ENCODE data around the gene TUBB6.

Gene TUBB6

GRCh38 chr18:12329125-12329698, 21.2 kb downstream of the TUBB6 start:
- Mint-ChIP-seq H3K9me3 (no peaks in the 10 kb centered on the region), H3K36me3 (ENCODE audit: low read depth) (peaks cover 26% of the 10 kb centered on the region), H3K27me3 (ENCODE audit: low read depth) (no peaks in the 10 kb centered on the region), H3K27ac (no peak overlapping the region), H3K4me3 (no peak overlapping the region), H3K4me1 (ENCODE audit: low read depth) (peaks cover 6% of the 10 kb centered on the region)
- DNase-seq (ENCODE audit: low spot score), result no peak

GRCh38 chr18:12330766-12331165, 22.7 kb downstream of the TUBB6 start:
- Mint-ChIP-seq H3K36me3 (ENCODE audit: low read depth) (peaks cover 31% of the 10 kb centered on the region), H3K27me3 (ENCODE audit: low read depth) (no peaks in the 10 kb centered on the region)

GRCh38 chr18:12333506-12334290, 25.7 kb downstream of the TUBB6 start:
- no peak overlapping the region for H3K4me3 Mint-ChIP-seq
- H3K36me3 Mint-ChIP-seq (ENCODE audit: low read depth), result peaks cover 31% of the 10 kb centered on the region
- no peaks in the 10 kb centered on the region for H3K9me3 Mint-ChIP-seq
- DNase-seq (ENCODE audit: low spot score), result no peak
- H3K4me1 Mint-ChIP-seq (ENCODE audit: low read depth), result no peaks in the 10 kb centered on the region
- no peak overlapping the region for H3K27ac Mint-ChIP-seq
- H3K27me3 Mint-ChIP-seq (ENCODE audit: low read depth), result no peaks in the 10 kb centered on the region

More at GRCh38 chr18:12330766-12331165, 22.7 kb downstream of the TUBB6 start:
- H3K4me3 Mint-ChIP-seq, result no peak overlapping the region
- DNase-seq (ENCODE audit: low spot score), result no peak
- H3K4me1 Mint-ChIP-seq (ENCODE audit: low read depth), result peaks cover 6% of the 10 kb centered on the region
- H3K9me3 Mint-ChIP-seq, result no peaks in the 10 kb centered on the region
- H3K27ac Mint-ChIP-seq, result no peak overlapping the region

- DNase-seq (ENCODE audit: low spot score), result no peak
- no peaks in the 10 kb centered on the region for H3K4me1 Mint-ChIP-seq (ENCODE audit: low read depth)
- H3K36me3 Mint-ChIP-seq (ENCODE audit: low read depth), result peaks cover 32% of the 10 kb centered on the region
- no peak overlapping the region for H3K4me3 Mint-ChIP-seq
- H3K27me3 Mint-ChIP-seq (ENCODE audit: low read depth), result no peaks in the 10 kb centered on the region
- H3K9me3 Mint-ChIP-seq, result no peaks in the 10 kb centered on the region
- H3K27ac Mint-ChIP-seq, result no peak overlapping the region
Measured at GRCh38 chr18:12334366-12334808, 26.3 kb downstream of the TUBB6 start.

GRCh38 chr18:12334863-12335262, 26.8 kb downstream of the TUBB6 start:
- no peaks in the 10 kb centered on the region for H3K4me1 Mint-ChIP-seq (ENCODE audit: low read depth)

GRCh38 chr18:12335503-12335902, 27.5 kb downstream of the TUBB6 start:
- Mint-ChIP-seq H3K9me3 (no peaks in the 10 kb centered on the region), H3K4me3 (no peak overlapping the region), H3K27ac (no peak overlapping the region), H3K27me3 (ENCODE audit: low read depth) (no peaks in the 10 kb centered on the region), H3K36me3 (ENCODE audit: low read depth) (peaks cover 30% of the 10 kb centered on the region), H3K4me1 (ENCODE audit: low read depth) (no peaks in the 10 kb centered on the region)
- no peak for DNase-seq (ENCODE audit: low spot score)

More at GRCh38 chr18:12334863-12335262, 26.8 kb downstream of the TUBB6 start:
- no peaks in the 10 kb centered on the region for H3K27me3 Mint-ChIP-seq (ENCODE audit: low read depth)
- peaks cover 30% of the 10 kb centered on the region for H3K36me3 Mint-ChIP-seq (ENCODE audit: low read depth)
- no peaks in the 10 kb centered on the region for H3K9me3 Mint-ChIP-seq
- no peak overlapping the region for H3K4me3 Mint-ChIP-seq
- no peak overlapping the region for H3K27ac Mint-ChIP-seq
- DNase-seq (ENCODE audit: low spot score), result no peak

GRCh38 chr18:12336171-12336613, 28.2 kb downstream of the TUBB6 start:
- no peak for DNase-seq (ENCODE audit: low spot score)
- Mint-ChIP-seq H3K9me3 (no peaks in the 10 kb centered on the region), H3K4me3 (no peak overlapping the region), H3K36me3 (ENCODE audit: low read depth) (peaks cover 31% of the 10 kb centered on the region), H3K27me3 (ENCODE audit: low read depth) (no peaks in the 10 kb centered on the region), H3K4me1 (ENCODE audit: low read depth) (no peaks in the 10 kb centered on the region), H3K27ac (no peak overlapping the region)

GRCh38 chr18:12336887-12337286, 28.8 kb downstream of the TUBB6 start:
- no peak for DNase-seq (ENCODE audit: low spot score)
- Mint-ChIP-seq H3K4me1 (ENCODE audit: low read depth) (no peaks in the 10 kb centered on the region), H3K27ac (no peak overlapping the region), H3K36me3 (ENCODE audit: low read depth) (peaks cover 34% of the 10 kb centered on the region), H3K9me3 (no peaks in the 10 kb centered on the region), H3K27me3 (ENCODE audit: low read depth) (no peaks in the 10 kb centered on the region), H3K4me3 (no peak overlapping the region)

GRCh38 chr18:12338382-12338781, 30.3 kb downstream of the TUBB6 start:
- no peaks in the 10 kb centered on the region for H3K27me3 Mint-ChIP-seq (ENCODE audit: low read depth)

GRCh38 chr18:12340945-12341660, 33.1 kb downstream of the TUBB6 start:
- no peak for DNase-seq (ENCODE audit: low spot score)
- no peak overlapping the region for H3K4me3 Mint-ChIP-seq
- no peaks in the 10 kb centered on the region for H3K9me3 Mint-ChIP-seq
- H3K36me3 Mint-ChIP-seq (ENCODE audit: low read depth), result peaks cover 42% of the 10 kb centered on the region
- H3K27ac Mint-ChIP-seq, result no peak overlapping the region
- no peaks in the 10 kb centered on the region for H3K4me1 Mint-ChIP-seq (ENCODE audit: low read depth)
- H3K27me3 Mint-ChIP-seq (ENCODE audit: low read depth), result no peaks in the 10 kb centered on the region

More at GRCh38 chr18:12338382-12338781, 30.3 kb downstream of the TUBB6 start:
- Mint-ChIP-seq H3K36me3 (ENCODE audit: low read depth) (peaks cover 40% of the 10 kb centered on the region), H3K4me1 (ENCODE audit: low read depth) (no peaks in the 10 kb centered on the region), H3K9me3 (no peaks in the 10 kb centered on the region), H3K27ac (no peak overlapping the region), H3K4me3 (no peak overlapping the region)
- DNase-seq (ENCODE audit: low spot score), result no peak

GRCh38 chr18:12342661-12343060, 34.6 kb downstream of the TUBB6 start:
- H3K4me3 Mint-ChIP-seq, result no peak overlapping the region
- no peaks in the 10 kb centered on the region for H3K9me3 Mint-ChIP-seq
- no peak for DNase-seq (ENCODE audit: low spot score)
- H3K27me3 Mint-ChIP-seq (ENCODE audit: low read depth), result no peaks in the 10 kb centered on the region
- H3K27ac Mint-ChIP-seq, result peak overlapping the region; percentile 33
- no peaks in the 10 kb centered on the region for H3K4me1 Mint-ChIP-seq (ENCODE audit: low read depth)
- H3K36me3 Mint-ChIP-seq (ENCODE audit: low read depth), result peaks cover 42% of the 10 kb centered on the region

GRCh38 chr18:12345491-12346239, 37.6 kb downstream of the TUBB6 start:
- H3K36me3 Mint-ChIP-seq (ENCODE audit: low read depth), result peaks cover 50% of the 10 kb centered on the region
- no peak overlapping the region for H3K4me3 Mint-ChIP-seq

GRCh38 chr18:12346240-12346565, 38.2 kb downstream of the TUBB6 start:
- H3K36me3 Mint-ChIP-seq (ENCODE audit: low read depth), result peaks cover 54% of the 10 kb centered on the region

More at GRCh38 chr18:12345491-12346239, 37.6 kb downstream of the TUBB6 start:
- Mint-ChIP-seq H3K9me3 (no peaks in the 10 kb centered on the region), H3K27me3 (ENCODE audit: low read depth) (no peaks in the 10 kb centered on the region), H3K27ac (peak overlapping the region; percentile 9), H3K4me1 (ENCODE audit: low read depth) (no peaks in the 10 kb centered on the region)
- no peak for DNase-seq (ENCODE audit: low spot score)

More at GRCh38 chr18:12346240-12346565, 38.2 kb downstream of the TUBB6 start:
- no peaks in the 10 kb centered on the region for H3K27me3 Mint-ChIP-seq (ENCODE audit: low read depth)
- H3K27ac Mint-ChIP-seq, result peak overlapping the region; percentile 9
- H3K4me3 Mint-ChIP-seq, result no peak overlapping the region
- no peak for DNase-seq (ENCODE audit: low spot score)
- H3K4me1 Mint-ChIP-seq (ENCODE audit: low read depth), result no peaks in the 10 kb centered on the region
- no peaks in the 10 kb centered on the region for H3K9me3 Mint-ChIP-seq

Measured in T-helper 2 cell treated with Interferon-gamma antibody and Interleukin-4, amounts not matched to agents 5 μg/mL and 100 μg/mL, for 36 hours (primary cell).